Heart left ventricle (tissue), 13 donors: ENCODE data around the gene SFTPA2.
"Not testable (repeated sequence)": the region's sequence is repeated elsewhere in the genome, so short reads cannot be mapped to it uniquely, and the experiment has no call there.

ENCODE experiments used
- CTCF ChIP-seq, 12 donors: fragments of 200-600 bp; sonication (generic) in 4 of 12; IDR thresholded peaks; one replicate each; pipeline versions ENCODE4 v1.5.0 to v1.8.0; 2018 to 2022; ENCODE audit warnings: antibody characterized with exemption in 12 of 12, mild to moderate bottlenecking in 5 of 12
- POLR2A ChIP-seq, 2 donors: fragments of 450-650 bp; IDR thresholded peaks; one replicate each; pipeline ENCODE4 v1.6.1; 2017; ENCODE audit warnings: antibody characterized with exemption in 2 of 2, mild to moderate bottlenecking in 2 of 2, moderate library complexity in 2 of 2
- donor health status: ischemic (EF 13 %, LVEDD 7.1; RV severe dilation, severe dysfunction).
- donor health status: DM: no; HTN: yes; CAD: no.
- donor health status: DM: no; HTN: no; CAD: no.
- donor health status: ischemic (EF 25% LVEDD 6.9; RV normal size, moderate dysfunction).
- donor health status: ischemic (EF 25% LVEDD 5.7; RV mildly dilated, moderate dysfunction).
- donor health status: ischemic (EF 35%, LVEDD 5.7; RV mildly dilated, moderate dysfunction).
- donor health status: nonischemic (EF 11% LVEDD 7.7; RV severe dilation, severe dysfunction).
- donor health status: DM: yes; HTN: yes; CAD: no.
- donor health status: PGD.
- donor health status: ischemic (EF 29% LVEDD 5.4; RV normal size, mild dysfunction).
- donor health status: nonischemic (EF 23%, LVEDD 6.1; RV moderate dilation, normal function).

GRCh38 chr10:79528261-79528660 lies 31.9 kb downstream of the SFTPA2 start:
- TF ChIP-seq POLR2A, CTCF (IDR thresholded peaks at IDR 0.05): not testable (repeated sequence)
